ENCODE measurements around the gene MAGEH1. TPM values are rescaled to one million over a fixed set of nuclear protein-coding genes. Genes with fewer than 3 reads are reported as not detected.
A peak's percentile ranks its signal among the peaks of the same experiment; 100 is the strongest.

MAGEH1 gene
- total RNA-seq, 1 donor: 25.0 TPM

DNA sequence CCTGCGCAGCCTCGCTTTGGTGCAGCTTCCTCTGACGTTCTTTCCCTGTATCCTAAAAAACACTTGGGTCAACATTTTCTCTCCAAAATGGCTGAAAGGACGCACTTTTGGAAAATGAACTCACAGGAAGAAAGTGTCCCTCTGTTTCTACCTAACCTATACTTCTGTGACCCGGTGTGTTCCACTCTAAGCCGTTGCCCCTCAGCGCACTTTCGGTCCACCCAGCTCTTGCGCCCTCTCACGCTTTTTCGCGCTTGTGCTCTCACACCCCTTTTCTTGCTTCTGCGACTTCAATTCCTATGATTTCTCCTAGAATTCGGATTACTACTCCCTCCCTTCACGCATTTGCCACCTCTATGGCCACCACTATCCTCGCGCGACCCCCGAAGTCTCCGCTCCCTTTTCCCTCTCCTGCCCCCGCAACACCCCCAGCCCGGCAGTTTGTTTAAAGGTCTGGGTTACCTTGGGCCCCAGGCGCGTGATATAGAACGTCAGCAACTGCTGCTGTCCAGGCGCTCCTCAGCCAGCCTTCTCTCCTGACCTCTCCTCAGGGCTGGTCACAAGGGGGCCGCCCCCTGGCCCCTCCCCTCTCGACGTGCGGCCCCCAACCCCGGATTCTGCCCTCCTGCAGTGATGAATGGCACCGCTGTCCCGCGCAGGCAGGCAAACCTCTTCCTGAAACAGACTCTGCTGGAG is 37.5 kb downstream of the MAGEH1 start, which contains the start of gene USP51:
TSS of gene USP51 (minus strand) at position 535 of the 696 bp plus-strand sequence. CDS start 909 bp downstream, outside the sequence.
- no peaks in the 10 kb centered on the region for H3K36me3 ChIP-seq (ENCODE audit: insufficient read depth, low read length)
- no peaks in the 10 kb centered on the region for H3K27me3 ChIP-seq (ENCODE audit: insufficient read depth, low read length)
- H3K4me1 ChIP-seq (ENCODE audit: insufficient read depth, low read length): no peaks in the 10 kb centered on the region
- TF ChIP-seq, protein P1, sequence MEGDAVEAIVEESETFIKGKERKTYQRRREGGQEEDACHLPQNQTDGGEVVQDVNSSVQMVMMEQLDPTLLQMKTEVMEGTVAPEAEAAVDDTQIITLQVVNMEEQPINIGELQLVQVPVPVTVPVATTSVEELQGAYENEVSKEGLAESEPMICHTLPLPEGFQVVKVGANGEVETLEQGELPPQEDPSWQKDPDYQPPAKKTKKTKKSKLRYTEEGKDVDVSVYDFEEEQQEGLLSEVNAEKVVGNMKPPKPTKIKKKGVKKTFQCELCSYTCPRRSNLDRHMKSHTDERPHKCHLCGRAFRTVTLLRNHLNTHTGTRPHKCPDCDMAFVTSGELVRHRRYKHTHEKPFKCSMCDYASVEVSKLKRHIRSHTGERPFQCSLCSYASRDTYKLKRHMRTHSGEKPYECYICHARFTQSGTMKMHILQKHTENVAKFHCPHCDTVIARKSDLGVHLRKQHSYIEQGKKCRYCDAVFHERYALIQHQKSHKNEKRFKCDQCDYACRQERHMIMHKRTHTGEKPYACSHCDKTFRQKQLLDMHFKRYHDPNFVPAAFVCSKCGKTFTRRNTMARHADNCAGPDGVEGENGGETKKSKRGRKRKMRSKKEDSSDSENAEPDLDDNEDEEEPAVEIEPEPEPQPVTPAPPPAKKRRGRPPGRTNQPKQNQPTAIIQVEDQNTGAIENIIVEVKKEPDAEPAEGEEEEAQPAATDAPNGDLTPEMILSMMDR (IDR thresholded peaks at IDR 0.05; ENCODE audit: extremely low read depth, low read depth, low read length): no peak
- no peaks in the 10 kb centered on the region for H4K20me1 ChIP-seq (ENCODE audit: insufficient read depth, low read length)
- peak within 1 kb of the TSS; percentile 91 for H3K4me2 ChIP-seq (ENCODE audit: insufficient read depth, low read length)
- peak within 1 kb of the TSS; percentile 74 for H3K4me3 ChIP-seq (ENCODE audit: insufficient read depth, low read length)
- H3K9me3 ChIP-seq (ENCODE audit: low read depth, low read length): no peaks in the 10 kb centered on the region
- no peaks in the 10 kb centered on the region for H3K79me2 ChIP-seq (ENCODE audit: insufficient read depth, low read length)
- H3K27ac ChIP-seq (ENCODE audit: low read depth, low read length): peak within 1 kb of the TSS; percentile 76
- H2AFZ ChIP-seq (ENCODE audit: low read length): peak within 1 kb of the TSS; percentile 80
- DNase-seq (ENCODE audit: insufficient read length, low spot score, missing footprints): peak; percentile 77

DNA sequence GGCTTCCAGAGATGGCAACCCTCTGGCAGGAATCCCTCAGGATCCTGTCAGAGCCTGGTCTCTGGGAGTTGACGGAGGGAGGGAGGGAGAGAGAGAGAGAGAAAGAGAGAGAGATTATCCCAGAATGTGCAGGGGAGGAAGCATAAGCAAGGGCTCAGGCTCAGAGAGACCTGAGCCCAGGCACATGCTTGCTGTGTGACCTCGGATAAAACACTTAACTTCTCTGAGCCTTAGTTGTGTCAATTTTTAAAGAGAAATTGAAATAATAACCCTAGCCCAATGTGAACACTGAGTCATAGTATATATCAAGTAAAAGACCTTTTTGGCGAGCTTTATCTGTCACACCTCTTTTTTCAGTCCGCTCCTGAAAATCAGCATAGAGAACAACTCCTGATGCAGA is 38.2 kb downstream of the MAGEH1 start:
- no peak overlapping the region for H3K27ac ChIP-seq (ENCODE audit: low read depth, low read length)
- peak overlapping the region; percentile 91 for H3K4me2 ChIP-seq (ENCODE audit: insufficient read depth, low read length)
- peak overlapping the region; percentile 74 for H3K4me3 ChIP-seq (ENCODE audit: insufficient read depth, low read length)
- no peaks in the 10 kb centered on the region for H3K79me2 ChIP-seq (ENCODE audit: insufficient read depth, low read length)
- DNase-seq (ENCODE audit: insufficient read length, low spot score, missing footprints): no peak
- no peaks in the 10 kb centered on the region for H3K36me3 ChIP-seq (ENCODE audit: insufficient read depth, low read length)
- TF ChIP-seq, protein P1 (IDR thresholded peaks at IDR 0.05; ENCODE audit: extremely low read depth, low read depth, low read length): no peak
- H3K27me3 ChIP-seq (ENCODE audit: insufficient read depth, low read length): no peaks in the 10 kb centered on the region
- no peaks in the 10 kb centered on the region for H3K9me3 ChIP-seq (ENCODE audit: low read depth, low read length)
- no peaks in the 10 kb centered on the region for H4K20me1 ChIP-seq (ENCODE audit: insufficient read depth, low read length)
- H3K4me1 ChIP-seq (ENCODE audit: insufficient read depth, low read length): no peaks in the 10 kb centered on the region
- peak overlapping the region; percentile 80 for H2AFZ ChIP-seq (ENCODE audit: low read length)

DNA sequence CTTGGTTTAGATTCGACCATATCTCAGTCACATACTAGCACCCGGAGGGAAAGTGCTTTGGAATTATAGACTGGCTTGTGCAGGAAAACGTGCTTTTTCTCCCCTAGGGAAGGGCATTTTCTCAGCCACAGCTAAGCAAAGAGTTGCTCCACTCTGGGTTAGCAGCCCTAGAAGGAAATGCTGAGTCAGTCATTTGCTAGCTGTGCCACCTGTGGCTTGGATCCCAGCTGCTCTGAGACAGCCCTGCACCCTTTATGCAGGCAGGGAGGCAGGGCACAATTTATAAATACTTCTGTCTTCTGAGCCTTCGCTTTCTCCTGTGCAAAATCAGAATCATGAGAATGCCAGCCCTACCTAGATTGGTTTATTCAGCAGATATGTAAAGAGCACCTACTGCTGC is 39.0 kb downstream of the MAGEH1 start:
- no peak overlapping the region for H3K27ac ChIP-seq (ENCODE audit: low read depth, low read length)
- no peaks in the 10 kb centered on the region for H4K20me1 ChIP-seq (ENCODE audit: insufficient read depth, low read length)
- no peaks in the 10 kb centered on the region for H3K4me1 ChIP-seq (ENCODE audit: insufficient read depth, low read length)
- no peaks in the 10 kb centered on the region for H3K36me3 ChIP-seq (ENCODE audit: insufficient read depth, low read length)
- no peak overlapping the region for H2AFZ ChIP-seq (ENCODE audit: low read length)
- TF ChIP-seq, protein P1 (IDR thresholded peaks at IDR 0.05; ENCODE audit: extremely low read depth, low read depth, low read length): no peak
- no peaks in the 10 kb centered on the region for H3K9me3 ChIP-seq (ENCODE audit: low read depth, low read length)
- no peak overlapping the region for H3K4me2 ChIP-seq (ENCODE audit: insufficient read depth, low read length)
- no peak for DNase-seq (ENCODE audit: insufficient read length, low spot score, missing footprints)
- no peaks in the 10 kb centered on the region for H3K27me3 ChIP-seq (ENCODE audit: insufficient read depth, low read length)
- no peaks in the 10 kb centered on the region for H3K79me2 ChIP-seq (ENCODE audit: insufficient read depth, low read length)
- no peak overlapping the region for H3K4me3 ChIP-seq (ENCODE audit: insufficient read depth, low read length)

Small RNAs within 50 kb of the gene (small RNA-seq; reads per million reads assigned to genes)
- not detected for gene MIR4536-2

Other genes starting within 250 kb of the MAGEH1 start
- gene PAGE5, start 231.8 kb upstream of the MAGEH1 start, total RNA-seq: not detected in 2 replicates
- gene PAGE3, start 187.2 kb upstream of the MAGEH1 start, total RNA-seq: not detected in 2 replicates
- 2.9 and 4.3 TPM in 2 replicates for gene USP51, start 37.7 kb downstream of the MAGEH1 start, total RNA-seq
- not detected in 2 replicates for gene FOXR2, start 171.3 kb downstream of the MAGEH1 start, total RNA-seq